GM12892 (cell line): ENCODE measurements around the gene SART1.

ENCODE experiments used
- POLR2AphosphoS5 ChIP-seq: IDR thresholded peaks from 2 replicates; pipeline ENCODE4 v1.6.1; 2011; ENCODE audit warnings: low read depth, low read length, control low read depth
- TAF1 ChIP-seq: IDR thresholded peaks from 2 replicates; pipeline ENCODE4 v1.6.1; 2011; ENCODE audit warnings: low read depth, mild to moderate bottlenecking, control low read depth, low read length, borderline replicate concordance

- TF ChIP-seq POLR2AphosphoS5 (no peak), TAF1 (no peak)
These were observed 40.4 kb upstream of the SART1 start for GRCh38 chr11:65921033-65921555.
